ENCODE results near the gene BMS1. TPM values are rescaled to one million over a fixed set of nuclear protein-coding genes. Genes with fewer than 3 reads are reported as not detected.

The BMS1 gene
- total and polyA plus RNA-seq, 10 of the 15 experiments (the other 5 are each of a cell fraction or from before 2014, with no cell fraction given), result 7.6 to 33.6 (median 21.0) TPM

- TF ChIP-seq EZH2 (IDR thresholded peaks at IDR 0.05; ENCODE audit: borderline replicate concordance, control insufficient read depth, low read depth, low read length) (no peak), EGR1 (IDR thresholded peaks at IDR 0.05; ENCODE audit: borderline replicate concordance in 1 of 2, low read depth in 2 of 2, low read length in 2 of 2) (no peak), E2F8 (IDR thresholded peaks at IDR 0.05; ENCODE audit: low read depth, partially characterized antibody) (no peak)
- WGBS (ENCODE audit: insufficient coverage, insufficient replicate concordance, low lambda C conversion rate, missing lambda C conversion rate), result 22% methylated on average over 9 of the region's 9 CpGs
- no peak for FAIRE-seq
- no peak for DNase-seq (ENCODE audit: low read depth, low spot score)
- no peak overlapping the region for H3K9ac ChIP-seq (ENCODE audit: control insufficient read depth, insufficient read depth, low read length)
- no peaks in the 10 kb centered on the region for H3K4me1 ChIP-seq (ENCODE audit: control insufficient read depth, insufficient read depth, low read length)
- ATAC-seq, result no peak
- no peaks in the 10 kb centered on the region for H3K36me3 ChIP-seq (ENCODE audit: control insufficient read depth in 2 of 2, insufficient read depth in 2 of 2, low read length in 1 of 2)
- RAD21 ChIA-PET (ENCODE audit: unreplicated experiment), result no interaction called here
- no peak overlapping the region for H3K4me2 ChIP-seq (ENCODE audit: control insufficient read depth, insufficient read depth)
- H2AFZ ChIP-seq (ENCODE audit: control insufficient read depth, low read depth, low read length), result no peak overlapping the region
- POLR2A ChIA-PET, result no interaction called here
- H3K27ac ChIP-seq (ENCODE audit: control insufficient read depth, insufficient read depth), result no peak overlapping the region
- in situ Hi-C loops (cut with MboI) (no loop called here), intact Hi-C loops (cut with micrococcal nuclease; ENCODE audit: unreplicated experiment) (no loop called here)
- H3K4me3 ChIP-seq, result no peak overlapping the region
- SMC1A ChIA-PET (ENCODE audit: uncharacterized antibody, unreplicated experiment), result no interaction called here
- H3K9me3 ChIP-seq (replicated peaks; ENCODE audit: control insufficient read depth, insufficient read depth, low read length), result no peaks in the 10 kb centered on the region; the same call in 2 of the 3 replicates
- no peaks in the 10 kb centered on the region for H4K20me1 ChIP-seq (ENCODE audit: control insufficient read depth, insufficient read depth)
- H3K79me2 ChIP-seq (ENCODE audit: control insufficient read depth, insufficient read depth, low read length), result no peaks in the 10 kb centered on the region
- no TSS peak for BruUV-seq (replicated peaks)
- H3K27me3 ChIP-seq (replicated peaks in 1 of 2; ENCODE audit: control insufficient read depth in 2 of 2, insufficient read depth in 2 of 2, low read length in 1 of 2), result no peaks in the 10 kb centered on the region; a peak in 1 of 4 replicates
- CTCF ChIA-PET, result no interaction called here
These were observed 93.9 kb downstream of the BMS1 start for GRCh38 chr10:42876476-42876875.

GRCh38 chr10:42876945-42877344, 94.3 kb downstream of the BMS1 start:
- H3K9me3 ChIP-seq (replicated peaks; ENCODE audit: control insufficient read depth, insufficient read depth, low read length), result no peaks in the 10 kb centered on the region; the same call in 2 of the 3 replicates
- no peaks in the 10 kb centered on the region; a peak in 1 of 4 replicates for H3K27me3 ChIP-seq (replicated peaks in 1 of 2; ENCODE audit: control insufficient read depth in 2 of 2, insufficient read depth in 2 of 2, low read length in 1 of 2)
- no peak for ATAC-seq
- WGBS (ENCODE audit: insufficient coverage, insufficient replicate concordance, low lambda C conversion rate, missing lambda C conversion rate), result 21% methylated on average over 6 of the region's 6 CpGs
- no peak overlapping the region for H2AFZ ChIP-seq (ENCODE audit: control insufficient read depth, low read depth, low read length)
- H3K79me2 ChIP-seq (ENCODE audit: control insufficient read depth, insufficient read depth, low read length), result no peaks in the 10 kb centered on the region
- DNase-seq (ENCODE audit: low read depth, low spot score), result no peak
- SMC1A ChIA-PET (ENCODE audit: uncharacterized antibody, unreplicated experiment), result no interaction called here
- H3K4me1 ChIP-seq (ENCODE audit: control insufficient read depth, insufficient read depth, low read length), result no peaks in the 10 kb centered on the region
- no peaks in the 10 kb centered on the region for H3K36me3 ChIP-seq (ENCODE audit: control insufficient read depth in 2 of 2, insufficient read depth in 2 of 2, low read length in 1 of 2)
- RAD21 ChIA-PET (ENCODE audit: unreplicated experiment), result no interaction called here
- POLR2A ChIA-PET, result no interaction called here
- no peak overlapping the region for H3K9ac ChIP-seq (ENCODE audit: control insufficient read depth, insufficient read depth, low read length)
- no peak overlapping the region for H3K27ac ChIP-seq (ENCODE audit: control insufficient read depth, insufficient read depth)
- H3K4me3 ChIP-seq, result no peak overlapping the region
- no peak overlapping the region for H3K4me2 ChIP-seq (ENCODE audit: control insufficient read depth, insufficient read depth)
- CTCF ChIA-PET, result no interaction called here
- BruUV-seq (replicated peaks), result no TSS peak
- H4K20me1 ChIP-seq (ENCODE audit: control insufficient read depth, insufficient read depth), result no peaks in the 10 kb centered on the region
- FAIRE-seq, result no peak
- in situ Hi-C loops (cut with MboI), result no loop called here
- intact Hi-C loops (cut with micrococcal nuclease; ENCODE audit: unreplicated experiment), result no loop called here
- TF ChIP-seq E2F4 (IDR thresholded peaks at IDR 0.05; ENCODE audit: low read depth, low read length) (no peak), NFYB (IDR thresholded peaks at IDR 0.05; ENCODE audit: insufficient read depth, low read depth, low read length) (no peak), ZZZ3 (IDR thresholded peaks at IDR 0.05; ENCODE audit: control insufficient read depth, insufficient read length, low read depth) (no peak), BRCA1 (IDR thresholded peaks at IDR 0.05; ENCODE audit: low read depth, low read length) (no peak), CHD4 (IDR thresholded peaks at IDR 0.05) (no peak), ELK1 (IDR thresholded peaks at IDR 0.05; ENCODE audit: low read depth, low read length) (no peak), RELB (IDR thresholded peaks at IDR 0.05; ENCODE audit: low read depth) (no peak), MTA3 (IDR thresholded peaks at IDR 0.05; ENCODE audit: borderline replicate concordance, low read length) (no peak)
